ENCODE results near the gene TMOD1. TPM values are rescaled to one million over a fixed set of nuclear protein-coding genes. Genes with fewer than 3 reads are reported as not detected.
"Not testable (repeated sequence)": the region's sequence is repeated elsewhere in the genome, so short reads cannot be mapped to it uniquely, and the experiment has no call there.

Gene TMOD1
- total RNA-seq, 1 experiment from 2014 or later = not detected

DNA sequence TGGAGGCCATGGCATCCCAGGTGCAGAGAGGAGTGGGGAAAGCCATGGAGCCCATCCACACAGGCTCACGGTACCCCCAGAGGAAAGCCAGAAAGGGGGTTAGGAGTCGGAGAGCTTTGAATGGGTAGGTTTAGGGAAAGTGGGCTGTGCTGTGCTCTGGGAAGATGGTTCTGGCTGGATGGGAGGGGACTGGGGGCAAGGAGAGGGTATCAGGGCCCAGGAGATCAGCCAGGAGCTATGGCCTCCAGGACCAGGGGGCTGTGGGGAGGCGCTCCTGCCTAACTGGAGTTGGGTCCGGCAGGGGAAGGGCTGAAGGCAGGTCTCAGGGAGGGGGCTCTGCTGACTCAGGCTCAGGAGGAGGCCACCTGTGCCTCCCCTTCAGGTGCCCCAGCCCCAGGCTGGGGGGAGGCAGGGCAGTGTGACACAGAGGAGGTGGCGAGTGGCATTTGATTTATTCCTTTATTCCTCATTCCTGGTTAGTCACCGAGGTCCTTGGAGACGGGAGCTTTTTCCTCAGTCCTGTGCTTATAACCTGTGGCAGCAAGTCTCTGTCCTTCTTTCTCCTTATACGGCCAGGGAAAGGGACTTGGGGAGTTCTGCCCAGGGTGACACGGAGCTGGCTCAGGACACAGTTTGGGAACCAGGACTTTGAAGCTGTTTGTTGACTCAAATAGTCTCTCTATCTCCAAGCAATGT is 70.9 kb downstream of the TMOD1 start:
- no peak overlapping the region for H3K9ac ChIP-seq (ENCODE audit: low read length)
- H4K20me1 ChIP-seq (ENCODE audit: low read length) = no peaks in the 10 kb centered on the region
- TF ChIP-seq EZH2phosphoT487 (IDR thresholded peaks at IDR 0.05; ENCODE audit: borderline replicate concordance, low read length) = no peak
- TF ChIP-seq EZH2 (IDR thresholded peaks at IDR 0.05; ENCODE audit: low read length, unreplicated experiment) = no peak
- TF ChIP-seq, protein P1, sequence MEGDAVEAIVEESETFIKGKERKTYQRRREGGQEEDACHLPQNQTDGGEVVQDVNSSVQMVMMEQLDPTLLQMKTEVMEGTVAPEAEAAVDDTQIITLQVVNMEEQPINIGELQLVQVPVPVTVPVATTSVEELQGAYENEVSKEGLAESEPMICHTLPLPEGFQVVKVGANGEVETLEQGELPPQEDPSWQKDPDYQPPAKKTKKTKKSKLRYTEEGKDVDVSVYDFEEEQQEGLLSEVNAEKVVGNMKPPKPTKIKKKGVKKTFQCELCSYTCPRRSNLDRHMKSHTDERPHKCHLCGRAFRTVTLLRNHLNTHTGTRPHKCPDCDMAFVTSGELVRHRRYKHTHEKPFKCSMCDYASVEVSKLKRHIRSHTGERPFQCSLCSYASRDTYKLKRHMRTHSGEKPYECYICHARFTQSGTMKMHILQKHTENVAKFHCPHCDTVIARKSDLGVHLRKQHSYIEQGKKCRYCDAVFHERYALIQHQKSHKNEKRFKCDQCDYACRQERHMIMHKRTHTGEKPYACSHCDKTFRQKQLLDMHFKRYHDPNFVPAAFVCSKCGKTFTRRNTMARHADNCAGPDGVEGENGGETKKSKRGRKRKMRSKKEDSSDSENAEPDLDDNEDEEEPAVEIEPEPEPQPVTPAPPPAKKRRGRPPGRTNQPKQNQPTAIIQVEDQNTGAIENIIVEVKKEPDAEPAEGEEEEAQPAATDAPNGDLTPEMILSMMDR (conservative IDR thresholded peaks at IDR 0.05; ENCODE audit: low read depth, low read length) = no peak
- ATAC-seq = no peak
- H3K27ac ChIP-seq (ENCODE audit: low read length) = no peak overlapping the region
- intact Hi-C loops (cut with micrococcal nuclease) = no loop called here
- H3K4me2 ChIP-seq (ENCODE audit: low read length) = no peak overlapping the region
- H3K4me1 ChIP-seq (ENCODE audit: insufficient read depth, low read length) = no peaks in the 10 kb centered on the region; the same call in 1 of the 2 replicates
- H3F3A ChIP-seq (ENCODE audit: low read length, unreplicated experiment) = no peaks in the 10 kb centered on the region
- H3K9me3 ChIP-seq (ENCODE audit: low read length) = no peaks in the 10 kb centered on the region
- no peak overlapping the region for H2AFZ ChIP-seq (ENCODE audit: low read length)
- DNase-seq = no peak
- H3K79me2 ChIP-seq (ENCODE audit: low read length) = no peaks in the 10 kb centered on the region
- no peak overlapping the region for H3K4me3 ChIP-seq (ENCODE audit: low read length)
- no peaks in the 10 kb centered on the region for H3K27me3 ChIP-seq (ENCODE audit: low read length)
- no peaks in the 10 kb centered on the region for H3K36me3 ChIP-seq (ENCODE audit: low read depth, low read length)
- ChIA-PET POLR2A (ENCODE audit: unreplicated experiment) (no interaction called here), CTCF (no interaction called here)
- H3K9me2 ChIP-seq (replicated peaks; ENCODE audit: low read length) = no peaks in the 10 kb centered on the region
- no TSS peak for BruUV-seq (replicated peaks)

DNA sequence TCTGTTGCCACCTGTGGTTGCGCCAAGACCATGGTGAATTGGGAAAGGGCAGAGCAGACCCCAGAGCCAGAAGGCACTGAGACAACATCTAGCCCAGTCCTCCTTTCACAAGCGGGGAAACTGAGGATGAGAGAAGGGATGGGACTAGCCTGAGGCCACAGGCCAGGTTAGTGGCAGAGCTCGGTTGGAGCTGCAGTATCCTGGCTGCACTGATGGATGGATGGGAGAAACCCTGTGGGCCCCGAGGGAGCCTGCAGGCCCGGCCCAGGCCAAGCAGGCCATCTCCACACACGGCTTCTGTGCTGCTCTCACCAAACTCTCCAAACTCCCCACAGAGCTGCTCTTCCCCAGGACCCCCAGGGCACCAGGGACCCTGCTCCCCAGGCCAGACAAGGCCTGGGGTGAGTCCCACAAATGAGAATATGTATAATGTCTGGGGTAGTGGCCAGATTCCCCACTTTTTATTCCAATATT is 71.5 kb downstream of the TMOD1 start:
- no peaks in the 10 kb centered on the region for H3F3A ChIP-seq (ENCODE audit: low read length, unreplicated experiment)
- no peaks in the 10 kb centered on the region for H3K9me2 ChIP-seq (replicated peaks; ENCODE audit: low read length)
- H3K27ac ChIP-seq (ENCODE audit: low read length) = no peak overlapping the region
- BruUV-seq (replicated peaks) = no TSS peak
- no peaks in the 10 kb centered on the region for H3K79me2 ChIP-seq (ENCODE audit: low read length)
- no peak overlapping the region for H3K9ac ChIP-seq (ENCODE audit: low read length)
- H2AFZ ChIP-seq (ENCODE audit: low read length) = no peak overlapping the region
- ChIA-PET POLR2A (ENCODE audit: unreplicated experiment) (no interaction called here), CTCF (no interaction called here)
- H3K27me3 ChIP-seq (ENCODE audit: low read length) = no peaks in the 10 kb centered on the region
- TF ChIP-seq, protein P1 (conservative IDR thresholded peaks at IDR 0.05; ENCODE audit: low read depth, low read length) = no peak
- no peak for TF ChIP-seq EZH2 (IDR thresholded peaks at IDR 0.05; ENCODE audit: low read length, unreplicated experiment)
- no peak for TF ChIP-seq EZH2phosphoT487 (IDR thresholded peaks at IDR 0.05; ENCODE audit: borderline replicate concordance, low read length)
- H3K4me3 ChIP-seq (ENCODE audit: low read length) = no peak overlapping the region
- no peaks in the 10 kb centered on the region; the same call in 1 of the 2 replicates for H3K4me1 ChIP-seq (ENCODE audit: insufficient read depth, low read length)
- DNase-seq = no peak
- H4K20me1 ChIP-seq (ENCODE audit: low read length) = no peaks in the 10 kb centered on the region
- no peak overlapping the region for H3K4me2 ChIP-seq (ENCODE audit: low read length)
- intact Hi-C loops (cut with micrococcal nuclease) = no loop called here
- H3K9me3 ChIP-seq (ENCODE audit: low read length) = no peaks in the 10 kb centered on the region
- ATAC-seq = no peak
- no peaks in the 10 kb centered on the region for H3K36me3 ChIP-seq (ENCODE audit: low read depth, low read length)

DNA sequence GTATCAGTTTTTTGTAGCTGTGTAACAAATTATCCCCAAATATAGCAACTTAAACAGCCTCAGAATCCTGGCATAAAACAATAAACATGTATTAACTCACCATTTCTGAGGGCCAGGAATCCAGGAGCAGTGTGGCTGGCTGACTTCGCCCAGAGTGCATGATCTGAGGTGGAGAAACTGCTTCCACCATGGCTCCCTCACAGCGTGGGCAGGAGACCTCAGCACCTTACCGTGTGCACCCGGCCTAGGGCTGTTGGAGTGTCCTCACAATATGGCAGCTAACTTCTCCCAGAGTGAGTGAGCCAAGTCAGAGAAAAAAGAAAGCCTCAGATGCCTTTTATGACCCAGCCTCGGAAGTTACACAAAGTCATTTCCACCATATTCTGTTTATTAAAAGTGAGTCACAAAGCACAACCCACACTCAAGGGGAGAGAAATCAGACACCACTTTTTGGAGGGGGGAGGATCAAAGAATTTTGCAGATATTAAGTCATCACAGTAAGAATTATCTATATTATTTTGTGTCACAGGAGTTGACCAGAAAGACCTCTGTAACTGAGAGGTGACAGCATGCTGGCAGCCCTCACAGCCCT is 72.1 kb downstream of the TMOD1 start:
- Histone ChIP-seq H3K79me2 (ENCODE audit: low read length) (no peaks in the 10 kb centered on the region), H3K27ac (ENCODE audit: low read length) (no peak overlapping the region), H3K4me2 (ENCODE audit: low read length) (no peak overlapping the region), H3F3A (ENCODE audit: low read length, unreplicated experiment) (no peaks in the 10 kb centered on the region), H3K9me3 (ENCODE audit: low read length) (no peaks in the 10 kb centered on the region), H4K20me1 (ENCODE audit: low read length) (no peaks in the 10 kb centered on the region), H3K9ac (ENCODE audit: low read length) (no peak overlapping the region), H3K4me1 (ENCODE audit: insufficient read depth, low read length) (no peaks in the 10 kb centered on the region; the same call in 1 of the 2 replicates), H3K36me3 (ENCODE audit: low read depth, low read length) (no peaks in the 10 kb centered on the region), H2AFZ (ENCODE audit: low read length) (0 out of 2 replicates have a peak overlapping the region, but pooled peaks have one; percentile 48), H3K27me3 (ENCODE audit: low read length) (no peaks in the 10 kb centered on the region), H3K4me3 (ENCODE audit: low read length) (no peak overlapping the region), H3K9me2 (replicated peaks; ENCODE audit: low read length) (no peaks in the 10 kb centered on the region)
- no peak for TF ChIP-seq EZH2phosphoT487 (IDR thresholded peaks at IDR 0.05; ENCODE audit: borderline replicate concordance, low read length)
- TF ChIP-seq EZH2 (IDR thresholded peaks at IDR 0.05; ENCODE audit: low read length, unreplicated experiment) = no peak
- TF ChIP-seq, protein P1 (conservative IDR thresholded peaks at IDR 0.05; ENCODE audit: low read depth, low read length) = no peak
- ChIA-PET CTCF (no interaction called here), POLR2A (ENCODE audit: unreplicated experiment) (no interaction called here)
- peak; percentile 38 for ATAC-seq
- no TSS peak for BruUV-seq (replicated peaks)
- intact Hi-C loops (cut with micrococcal nuclease) = no loop called here
- peak; percentile 37 for DNase-seq

DNA sequence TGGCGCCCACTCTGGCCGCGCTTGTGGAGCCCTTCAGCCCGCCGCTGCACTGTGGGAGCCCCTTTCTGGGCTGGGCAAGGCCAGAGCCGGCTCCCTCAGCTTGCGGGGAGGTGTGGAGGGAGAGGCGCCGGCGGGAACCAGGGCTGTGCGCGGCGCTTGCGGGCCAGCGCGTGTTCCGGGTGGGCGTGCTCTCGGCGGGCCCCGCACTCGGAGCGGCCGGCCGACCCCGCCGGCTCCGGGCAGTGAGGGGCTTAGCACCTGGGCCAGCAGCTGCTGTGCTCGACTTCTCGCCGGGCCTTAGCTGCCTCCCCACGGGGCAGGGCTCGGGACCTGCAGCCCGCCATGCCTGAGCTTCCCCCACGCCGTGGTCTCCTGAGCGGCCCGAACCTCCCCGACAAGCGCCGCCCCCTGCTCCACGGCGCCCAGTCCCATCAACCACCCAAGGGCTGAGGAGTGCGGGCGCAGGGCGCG is 72.7 kb downstream of the TMOD1 start:
- intact Hi-C loops (cut with micrococcal nuclease); H3K9ac ChIP-seq (ENCODE audit: low read length); POLR2A ChIA-PET (ENCODE audit: unreplicated experiment); H3K4me2 ChIP-seq (ENCODE audit: low read length); H3K27me3 ChIP-seq (ENCODE audit: low read length); H3K4me1 ChIP-seq (ENCODE audit: insufficient read depth, low read length); H3F3A ChIP-seq (ENCODE audit: low read length, unreplicated experiment); H2AFZ ChIP-seq (ENCODE audit: low read length); BruUV-seq (replicated peaks); CTCF ChIA-PET; ATAC-seq; DNase-seq; H3K4me3 ChIP-seq (ENCODE audit: low read length); H3K27ac ChIP-seq (ENCODE audit: low read length); H3K9me2 ChIP-seq (replicated peaks; ENCODE audit: low read length); H4K20me1 ChIP-seq (ENCODE audit: low read length); H3K79me2 ChIP-seq (ENCODE audit: low read length); H3K36me3 ChIP-seq (ENCODE audit: low read depth, low read length); H3K9me3 ChIP-seq (ENCODE audit: low read length): not testable (repeated sequence)
